Skeletal muscle satellite cell (primary cell): Measurements from ENCODE around the gene STX11.

Experiments
- H3K27me3 ChIP-seq: 2 replicates; pipeline ENCODE4 v1.7.0; 2013; ENCODE audit warnings: low read length; ENCODE audit not compliant: control insufficient read depth, insufficient read depth
- H3K36me3 ChIP-seq: 2 replicates; pipeline ENCODE4 v1.7.0; 2013; ENCODE audit warnings: mild to moderate bottlenecking, control low read depth, low read length; ENCODE audit not compliant: insufficient read depth
- H3K4me1 ChIP-seq: 2 replicates; pipeline ENCODE4 v1.7.0; 2013; ENCODE audit warnings: low read length; ENCODE audit not compliant: control insufficient read depth, insufficient read depth
- H3K4me2 ChIP-seq: 2 replicates; pipeline ENCODE4 v1.7.0; 2013; ENCODE audit warnings: mild to moderate bottlenecking, low read length
- H3K4me3 ChIP-seq: 2 replicates; pipeline ENCODE4 v1.7.0; 2013; ENCODE audit warnings: low read length
- H3K9ac ChIP-seq: 2 replicates; pipeline ENCODE4 v1.7.0; 2013; ENCODE audit warnings: mild to moderate bottlenecking, low read depth, low read length, moderate library complexity
- H3K9me3 ChIP-seq: replicated peaks from 2 replicates; pipeline ENCODE4 v1.7.0; 2013; ENCODE audit warnings: mild to moderate bottlenecking, control low read depth, low read length

STX11 gene

DNA sequence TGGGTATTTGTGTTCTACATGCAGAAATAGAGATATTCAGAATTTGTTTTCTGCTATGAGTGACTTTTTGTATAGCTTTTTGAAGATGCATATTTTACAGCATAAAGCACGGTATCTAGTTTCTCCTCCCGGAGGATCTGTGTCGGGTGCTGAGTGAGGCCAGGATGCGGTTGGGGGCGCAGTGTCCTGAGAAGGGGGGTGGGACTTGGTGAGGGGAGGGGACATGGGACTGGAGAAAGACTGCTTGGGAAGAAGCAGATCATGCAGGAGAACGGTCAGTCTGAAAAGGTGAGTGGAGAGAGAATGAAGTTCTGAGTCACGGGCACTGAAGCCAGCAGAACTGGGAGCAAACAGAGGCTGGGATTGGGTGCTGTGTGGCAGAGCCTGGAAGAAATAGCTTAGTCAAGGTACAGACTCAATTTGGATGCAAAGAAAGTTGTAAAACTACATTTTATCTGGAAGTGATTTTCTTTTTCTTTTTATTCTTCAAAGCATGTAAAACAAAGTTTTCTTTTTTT is 44.0 kb downstream of the STX11 start:
- H3K27me3 ChIP-seq: no peaks in the 10 kb centered on the region
- peaks cover 4% of the 10 kb centered on the region for H3K4me1 ChIP-seq
- H3K36me3 ChIP-seq: no peaks in the 10 kb centered on the region
- H3K9ac ChIP-seq: no peak overlapping the region
- H3K9me3 ChIP-seq: no peaks in the 10 kb centered on the region
- no peak overlapping the region for H3K4me2 ChIP-seq
- H3K4me3 ChIP-seq: no peak overlapping the region

DNA sequence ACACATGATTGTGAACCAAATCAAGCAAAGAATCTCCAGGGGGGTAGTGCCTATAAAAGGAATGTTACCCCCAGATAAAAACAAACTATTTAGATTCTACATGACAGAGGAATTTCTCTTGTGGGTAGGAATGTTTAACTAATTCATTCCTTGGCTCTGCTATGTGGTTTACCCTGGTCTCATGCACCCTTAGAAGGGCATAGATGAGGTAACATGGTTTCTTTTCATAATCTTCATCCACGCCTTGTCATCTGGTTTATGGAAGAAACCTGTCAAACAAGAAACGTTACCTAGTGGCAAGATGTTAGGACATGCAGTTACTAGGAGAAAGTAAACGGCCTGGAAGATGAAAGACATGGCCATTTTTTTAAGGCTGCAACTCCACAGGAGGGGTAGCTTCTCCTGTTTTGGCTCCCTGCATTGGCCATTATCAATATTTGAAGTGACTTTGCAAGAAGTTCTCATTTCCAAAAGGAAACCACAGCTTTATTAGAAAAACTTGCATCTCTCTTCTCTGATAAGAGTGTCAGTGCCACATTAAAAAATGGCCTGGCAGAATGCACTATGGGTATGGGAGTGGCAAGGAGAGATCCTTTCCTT is 45.5 kb downstream of the STX11 start:
- H3K4me3 ChIP-seq: no peak overlapping the region
- H3K27me3 ChIP-seq: no peaks in the 10 kb centered on the region
- no peaks in the 10 kb centered on the region for H3K9me3 ChIP-seq
- H3K9ac ChIP-seq: no peak overlapping the region
- H3K4me1 ChIP-seq: peaks cover 4% of the 10 kb centered on the region
- no peaks in the 10 kb centered on the region for H3K36me3 ChIP-seq
- no peak overlapping the region for H3K4me2 ChIP-seq

DNA sequence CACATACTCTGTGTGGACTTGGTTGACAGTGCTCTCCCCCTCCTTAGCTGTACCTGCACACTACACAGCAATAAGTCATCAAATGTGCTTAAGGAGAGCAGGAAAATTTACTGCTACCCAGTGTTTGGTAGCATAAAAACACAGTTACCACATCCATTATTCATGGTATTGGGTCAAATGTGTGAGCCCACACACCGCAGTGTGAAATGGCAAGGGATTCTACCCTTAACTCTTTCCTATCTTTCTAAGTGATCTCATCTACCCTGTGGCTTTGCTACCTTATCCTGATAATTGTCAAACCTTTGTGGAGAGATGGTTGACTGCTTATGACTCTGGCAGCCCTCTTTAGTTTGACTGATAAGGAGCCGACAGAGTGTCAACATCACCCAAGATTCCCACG is 47.6 kb downstream of the STX11 start:
- Histone ChIP-seq H3K4me1 (no peaks in the 10 kb centered on the region), H3K9ac (no peak overlapping the region), H3K27me3 (no peaks in the 10 kb centered on the region), H3K4me2 (no peak overlapping the region), H3K9me3 (peaks cover 8% of the 10 kb centered on the region), H3K36me3 (no peaks in the 10 kb centered on the region), H3K4me3 (no peak overlapping the region)

DNA sequence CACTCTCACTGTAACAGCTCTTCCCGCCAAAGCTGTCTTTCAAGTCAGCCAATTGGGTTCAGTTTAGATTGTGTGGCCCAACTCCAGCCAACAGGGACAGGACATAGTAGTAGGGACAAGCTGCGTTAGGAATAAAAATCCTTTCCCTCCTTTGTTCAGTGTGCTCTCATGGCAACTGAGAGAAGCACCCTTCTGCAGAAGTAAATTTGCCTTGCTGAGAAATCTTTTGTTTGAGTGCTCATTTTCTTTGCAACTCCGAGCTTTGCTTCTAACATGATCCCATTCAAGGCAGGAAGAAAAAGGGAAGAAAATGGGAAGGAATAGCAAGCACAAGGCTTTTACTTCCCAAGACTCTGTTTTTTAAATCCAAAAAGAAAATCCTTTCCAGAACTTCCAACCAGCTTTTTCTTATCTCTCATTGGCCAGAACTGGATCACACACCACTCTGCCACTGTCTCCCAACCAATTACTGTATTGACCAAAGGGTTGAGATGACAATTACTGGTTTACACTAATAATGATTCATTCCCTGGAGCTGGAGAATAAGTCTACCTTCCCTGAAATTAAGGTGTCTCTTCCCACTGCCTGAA is 52.7 kb downstream of the STX11 start:
- H3K4me1 ChIP-seq: no peaks in the 10 kb centered on the region
- no peaks in the 10 kb centered on the region for H3K36me3 ChIP-seq
- H3K9ac ChIP-seq: no peak overlapping the region
- no peak overlapping the region for H3K4me3 ChIP-seq
- peaks cover 19% of the 10 kb centered on the region for H3K9me3 ChIP-seq
- H3K4me2 ChIP-seq: no peak overlapping the region
- H3K27me3 ChIP-seq: peaks cover 14% of the 10 kb centered on the region

DNA sequence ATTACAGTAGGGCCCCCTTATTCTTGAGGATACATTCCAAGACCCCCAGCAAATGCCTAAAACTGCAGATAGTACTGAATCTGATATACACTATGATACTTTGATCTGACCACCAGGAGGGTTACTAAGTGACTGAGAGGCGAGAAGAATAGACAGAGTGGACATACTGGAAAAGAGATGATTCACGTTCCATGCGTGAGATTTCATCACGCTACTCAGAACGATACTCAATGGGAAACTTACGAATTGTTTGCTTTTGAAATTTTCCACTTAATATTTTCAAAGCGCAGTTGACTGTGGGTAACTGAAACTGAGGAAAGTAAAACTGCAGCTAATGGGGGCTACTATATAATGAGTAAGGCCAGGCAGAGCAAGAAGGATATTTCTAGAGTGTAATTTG is 60.8 kb downstream of the STX11 start:
- H3K27me3 ChIP-seq: peaks cover 23% of the 10 kb centered on the region
- no peak overlapping the region for H3K9ac ChIP-seq
- H3K9me3 ChIP-seq: no peaks in the 10 kb centered on the region
- no peak overlapping the region for H3K4me3 ChIP-seq
- H3K36me3 ChIP-seq: no peaks in the 10 kb centered on the region
- H3K4me2 ChIP-seq: no peak overlapping the region
- H3K4me1 ChIP-seq: peaks cover 9% of the 10 kb centered on the region

DNA sequence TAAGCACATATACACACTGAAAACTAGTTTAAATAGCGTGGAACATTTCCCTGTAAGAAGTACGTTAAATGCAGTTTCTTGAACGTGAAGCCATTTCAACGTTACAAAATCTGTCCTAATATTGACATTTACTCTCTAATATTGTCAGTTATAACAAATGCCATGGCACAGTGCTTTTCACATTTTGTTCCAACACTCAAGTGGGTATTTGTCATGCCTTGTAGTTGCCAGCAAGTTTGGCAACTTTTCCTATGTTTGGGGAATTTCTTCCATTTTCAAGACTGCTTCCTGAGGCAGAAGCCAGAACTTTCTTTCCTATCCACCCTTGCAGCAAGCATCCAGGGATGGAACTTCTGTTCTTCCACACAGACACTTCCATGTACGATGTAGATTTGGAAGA is 63.0 kb downstream of the STX11 start:
- H3K36me3 ChIP-seq: no peaks in the 10 kb centered on the region
- H3K4me1 ChIP-seq: peaks cover 17% of the 10 kb centered on the region
- no peak overlapping the region for H3K4me2 ChIP-seq
- H3K4me3 ChIP-seq: no peak overlapping the region
- no peaks in the 10 kb centered on the region for H3K9me3 ChIP-seq
- H3K27me3 ChIP-seq: peaks cover 7% of the 10 kb centered on the region
- H3K9ac ChIP-seq: no peak overlapping the region

DNA sequence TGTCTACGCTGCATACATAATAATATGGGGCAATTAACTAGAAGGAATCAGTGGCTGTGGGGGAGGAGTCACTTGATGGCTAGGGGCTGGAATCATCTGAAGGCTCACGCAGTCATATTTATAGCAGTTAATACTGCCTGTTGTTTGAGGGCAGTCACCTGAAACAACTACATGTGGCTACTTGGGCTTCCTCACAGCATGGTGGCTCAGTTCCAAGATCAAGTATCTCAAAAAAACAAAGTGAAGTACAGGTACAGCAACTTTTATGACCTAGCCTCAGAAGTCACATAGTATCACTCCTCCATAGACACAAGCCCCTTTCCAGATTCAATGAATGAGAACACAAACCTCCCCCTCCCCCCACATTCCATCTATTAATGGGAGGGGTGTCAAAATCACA is 63.7 kb downstream of the STX11 start:
- no peak overlapping the region for H3K4me2 ChIP-seq
- H3K27me3 ChIP-seq: no peaks in the 10 kb centered on the region
- H3K4me1 ChIP-seq: peaks cover 17% of the 10 kb centered on the region
- no peaks in the 10 kb centered on the region for H3K36me3 ChIP-seq
- no peaks in the 10 kb centered on the region for H3K9me3 ChIP-seq
- no peak overlapping the region for H3K4me3 ChIP-seq
- no peak overlapping the region for H3K9ac ChIP-seq

DNA sequence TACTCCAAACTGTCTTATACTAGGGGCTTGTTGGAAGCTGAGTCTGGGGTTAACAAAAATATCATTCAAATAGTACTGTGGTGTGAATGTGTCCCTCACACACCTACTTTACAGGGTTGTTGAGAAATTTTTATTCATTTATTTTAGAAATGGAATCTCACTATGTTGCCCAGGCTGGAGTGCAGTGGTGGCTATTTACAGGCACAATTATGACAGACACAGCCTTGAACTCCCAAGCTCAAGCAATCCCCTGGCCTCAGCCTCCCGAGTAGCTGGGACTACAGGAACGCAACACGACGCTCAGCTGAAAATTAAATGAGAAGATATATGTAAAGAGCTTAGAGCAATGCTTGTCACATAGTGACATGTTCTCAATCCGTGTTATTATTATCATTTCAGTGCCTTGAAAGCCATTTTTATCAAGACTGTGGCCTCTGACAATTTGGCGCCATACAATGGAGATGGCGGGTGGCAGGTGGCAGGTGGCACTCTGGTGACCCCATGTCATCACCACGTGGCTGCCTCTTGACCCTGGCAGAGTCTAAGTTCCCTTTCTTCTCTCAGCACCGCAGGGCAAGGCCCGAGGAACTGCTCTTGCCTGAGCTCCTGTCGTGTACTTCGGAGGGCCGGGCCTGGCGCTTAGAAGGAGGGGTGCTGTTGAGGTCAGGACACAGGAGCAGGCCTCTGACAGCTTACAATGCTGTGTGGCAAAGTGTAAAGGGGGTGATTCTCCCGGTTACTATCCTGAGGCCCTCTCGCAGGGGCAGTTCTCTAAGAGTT is 64.5 kb downstream of the STX11 start:
- no peaks in the 10 kb centered on the region for H3K36me3 ChIP-seq
- no peaks in the 10 kb centered on the region for H3K9me3 ChIP-seq
- H3K4me1 ChIP-seq: peaks cover 17% of the 10 kb centered on the region
- H3K4me3 ChIP-seq: no peak overlapping the region
- H3K9ac ChIP-seq: peak overlapping the region; percentile 81
- H3K4me2 ChIP-seq: peak overlapping the region; percentile 87
- no peaks in the 10 kb centered on the region for H3K27me3 ChIP-seq

DNA sequence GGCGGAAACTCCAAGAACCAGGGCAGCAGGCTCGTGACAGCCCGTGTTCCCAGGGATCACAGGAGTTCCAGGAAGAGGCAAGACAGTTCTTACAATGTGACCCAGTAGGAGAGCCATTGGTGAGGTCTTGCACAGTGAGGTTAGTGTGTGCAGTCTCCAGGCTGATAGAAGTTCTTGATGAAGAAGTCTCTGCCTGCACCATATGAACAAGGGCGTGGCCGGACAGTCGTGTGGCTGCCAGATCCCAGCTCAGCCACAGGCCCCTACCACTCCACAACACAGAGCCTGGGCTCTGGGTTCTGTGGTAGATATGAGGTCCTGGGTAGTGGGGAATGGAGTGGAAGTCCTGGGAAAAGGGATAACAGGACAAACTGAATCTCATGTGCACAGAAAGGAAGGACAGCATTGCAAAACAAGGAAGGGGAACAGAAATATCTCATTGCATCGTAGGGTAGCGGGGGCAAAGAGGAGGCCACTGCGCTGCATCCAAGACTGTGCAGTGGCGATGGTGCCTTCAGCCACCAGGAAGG is 65.2 kb downstream of the STX11 start:
- H3K36me3 ChIP-seq: no peaks in the 10 kb centered on the region
- H3K4me1 ChIP-seq: peaks cover 17% of the 10 kb centered on the region
- H3K4me2 ChIP-seq: peak overlapping the region; percentile 87
- H3K9me3 ChIP-seq: no peaks in the 10 kb centered on the region
- no peaks in the 10 kb centered on the region for H3K27me3 ChIP-seq
- peak overlapping the region; percentile 81 for H3K9ac ChIP-seq
- peak overlapping the region; percentile 80 for H3K4me3 ChIP-seq

DNA sequence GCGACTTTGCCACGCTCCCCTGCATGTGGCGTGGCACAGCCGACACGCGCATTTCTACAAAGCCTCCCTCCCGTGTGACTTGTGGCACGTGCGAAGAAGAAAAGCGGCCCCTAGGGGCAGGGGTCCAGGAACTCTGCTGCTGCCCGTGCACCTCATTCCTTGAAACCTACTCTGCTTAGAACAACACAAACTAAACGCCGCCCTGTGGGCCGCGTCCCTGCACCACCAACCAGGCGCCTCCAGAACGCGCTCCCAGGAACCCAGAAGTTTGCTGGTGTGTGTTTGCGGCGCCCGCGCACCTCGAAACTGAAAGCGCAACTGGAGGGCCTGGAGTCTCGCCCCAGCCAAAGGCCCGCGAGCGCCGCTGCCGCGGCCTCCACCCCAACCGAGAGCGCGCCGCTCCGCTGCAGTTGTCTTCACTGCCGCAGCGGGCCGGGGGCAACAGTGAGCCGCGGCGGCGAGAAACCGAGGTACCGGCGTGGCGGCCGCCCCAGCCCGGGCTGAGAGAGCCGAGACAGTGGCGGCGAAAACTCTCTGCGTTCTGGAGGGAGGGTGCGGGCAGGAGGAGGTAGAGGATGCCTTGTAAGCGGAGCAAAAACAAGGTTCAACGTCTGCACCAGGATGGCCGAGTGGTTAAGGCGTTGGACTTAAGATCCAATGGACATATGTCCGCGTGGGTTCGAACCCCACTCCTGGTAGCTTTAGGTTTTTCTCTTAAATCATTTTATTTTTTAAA is 65.8 kb downstream of the STX11 start:
- Histone ChIP-seq H3K4me3 (peak overlapping the region; percentile 80), H3K9ac (peak overlapping the region; percentile 81), H3K4me2 (peak overlapping the region; percentile 87), H3K4me1 (peaks cover 17% of the 10 kb centered on the region), H3K36me3 (no peaks in the 10 kb centered on the region), H3K9me3 (no peaks in the 10 kb centered on the region), H3K27me3 (no peaks in the 10 kb centered on the region)

DNA sequence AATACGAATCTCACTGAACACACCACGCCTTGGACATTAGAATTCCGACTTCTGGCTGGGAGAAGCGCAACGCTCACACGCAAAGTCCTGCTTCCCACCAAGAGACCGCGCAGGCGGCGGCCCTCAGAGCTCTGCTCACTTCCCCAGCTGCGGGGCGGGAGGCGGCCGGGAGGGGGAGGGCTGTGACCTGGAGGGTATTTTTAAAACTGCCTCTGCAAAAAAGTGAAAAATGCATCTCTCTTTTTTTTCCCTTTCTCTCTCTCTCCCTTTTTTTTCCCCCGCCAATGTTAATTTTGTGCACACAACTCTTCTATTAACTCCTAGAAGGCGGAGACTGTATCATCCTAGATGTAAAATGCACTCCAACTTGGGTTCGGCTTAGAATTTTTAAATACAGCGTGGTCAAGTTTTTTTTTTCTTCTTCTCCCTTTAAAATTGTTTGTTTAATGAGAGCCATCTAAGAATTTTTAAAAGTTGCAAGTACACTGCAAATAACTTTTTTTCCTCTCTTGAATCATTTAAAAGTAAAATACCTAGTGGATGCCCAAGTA is 66.4 kb downstream of the STX11 start:
- H3K36me3 ChIP-seq: no peaks in the 10 kb centered on the region
- H3K4me2 ChIP-seq: peak overlapping the region; percentile 87
- H3K4me3 ChIP-seq: peak overlapping the region; percentile 59
- no peaks in the 10 kb centered on the region for H3K27me3 ChIP-seq
- H3K9ac ChIP-seq: peak overlapping the region; percentile 81
- no peaks in the 10 kb centered on the region for H3K9me3 ChIP-seq
- H3K4me1 ChIP-seq: peaks cover 17% of the 10 kb centered on the region
